NCI-H1417 (cell line): ENCODE results near the gene KCNG2.

Experiments
- DNase-seq, 3 experiments: peaks; one replicate each; lab custom pipeline; 2025; lab: John Stamatoyannopoulos, UW

The KCNG2 gene

GRCh38 chr18:79906706-79907105 is 109.0 kb downstream of the KCNG2 start:
- no peak for DNase-seq

GRCh38 chr18:79910563-79911343 is 113.0 kb downstream of the KCNG2 start:
- no peak for DNase-seq

GRCh38 chr18:79911344-79912270 is 113.9 kb downstream of the KCNG2 start:
- no peak for DNase-seq

GRCh38 chr18:79912409-79912991 is 114.8 kb downstream of the KCNG2 start:
- DNase-seq: peak in 1 of 3 experiments; percentile 61

- peak in 2 of 3 experiments; percentile 76 to 90 for DNase-seq
Measured at GRCh38 chr18:79912994-79913831, 115.5 kb downstream of the KCNG2 start.

GRCh38 chr18:79914614-79915160 is 116.9 kb downstream of the KCNG2 start:
- no peak for DNase-seq

GRCh38 chr18:79915161-79916127 is 117.7 kb downstream of the KCNG2 start:
- no peak for DNase-seq

GRCh38 chr18:79916128-79916494 is 118.4 kb downstream of the KCNG2 start:
- no peak for DNase-seq

- no peak for DNase-seq
Measured at GRCh38 chr18:79916546-79917168, 118.9 kb downstream of the KCNG2 start.

- no peak for DNase-seq
Measured at GRCh38 chr18:79917169-79917852, 119.6 kb downstream of the KCNG2 start.

GRCh38 chr18:79917853-79918614 is 120.3 kb downstream of the KCNG2 start:
- DNase-seq: no peak

GRCh38 chr18:79918615-79919011 is 120.9 kb downstream of the KCNG2 start:
- DNase-seq: no peak

- DNase-seq: no peak
Measured at GRCh38 chr18:79919089-79919488, 121.4 kb downstream of the KCNG2 start.

- DNase-seq: no peak
Measured at GRCh38 chr18:79921984-79922965, 124.5 kb downstream of the KCNG2 start.

- DNase-seq: no peak
Measured at GRCh38 chr18:79922971-79923411, 125.3 kb downstream of the KCNG2 start.

- no peak for DNase-seq
Measured at GRCh38 chr18:79923896-79924585, 126.3 kb downstream of the KCNG2 start.
